HEK293 (cell line): Measurements from ENCODE around the gene CFAP46.

Experiments
- CTCF ChIA-PET: fragments of 350-600 bp; formaldehyde crosslinking; extraction: SDS; loops from one replicate; lab custom pipeline; 2021; ENCODE audit warnings: antibody characterized with exemption; lab: Yijun Ruan, JAX
- POLR2A ChIA-PET: fragments of 300-600 bp; formaldehyde crosslinking; extraction: SDS; loops from one replicate; lab custom pipeline; 2020; ENCODE audit warnings: antibody characterized with exemption, inconsistent platforms; lab: Yijun Ruan, JAX
- H3K27ac ChIP-seq: fragments of 200-500 bp; sonication (Bioruptor generic); 2 replicates; pipeline ENCODE4 v1.5.1; 2014; ENCODE audit warnings: low read depth, low read length, control low read depth, inconsistent platforms; ENCODE audit errors: extremely low read depth
- H3K36me3 ChIP-seq, 2 experiments: fragments of 200-500 bp in 1 of 2; sonication (Bioruptor generic) in 1 of 2; 1 replicate in 1 of 2; 2 replicates in 1 of 2; pipeline ENCODE4 v1.5.1; 2014 to 2017; ENCODE audit warnings: inconsistent platforms in 2 of 2, low read length in 2 of 2; ENCODE audit not compliant: control insufficient read depth in 2 of 2, insufficient read depth in 1 of 2
- H3K4me1 ChIP-seq: fragments of 200-500 bp; sonication (Bioruptor generic); 2 replicates; pipeline ENCODE4 v1.5.1; 2014; ENCODE audit warnings: mild to moderate bottlenecking, low read length, inconsistent platforms; ENCODE audit not compliant: control insufficient read depth, insufficient read depth
- H3K4me3 ChIP-seq: 2 replicates; pipeline ENCODE4 v1.5.1; 2011; ENCODE audit warnings: low read depth, mild to moderate bottlenecking, control low read depth, low read length, moderate library complexity
- H3K9me3 ChIP-seq: fragments of 200-500 bp; sonication (Bioruptor generic); 2 replicates; pipeline ENCODE4 v1.5.1; 2014; ENCODE audit warnings: low read depth, low read length, inconsistent platforms; ENCODE audit not compliant: control insufficient read depth, insufficient read depth
- CTCF ChIP-seq: fragments of 450-650 bp; formaldehyde crosslinking; IDR thresholded peaks from 2 replicates; pipeline ENCODE4 v1.5.1; 2016; ENCODE audit warnings: missing biosample characterization, missing genetic modification characterization
- KLF8 ChIP-seq: fragments of 450-650 bp; formaldehyde crosslinking; IDR thresholded peaks from 2 replicates; pipeline ENCODE4 v1.5.1; 2016; ENCODE audit warnings: missing biosample characterization, missing genetic modification characterization
- SALL2 ChIP-seq: fragments of 450-650 bp; formaldehyde crosslinking; IDR thresholded peaks from 2 replicates; pipeline ENCODE4 v1.5.0; 2017; ENCODE audit warnings: missing biosample characterization, mild to moderate bottlenecking, missing genetic modification characterization, borderline replicate concordance
- SETDB1 ChIP-seq: IDR thresholded peaks from one replicate; pipeline ENCODE4 v1.6.1; 2017; ENCODE audit warnings: mild to moderate bottlenecking, low read length, moderate library complexity, mixed read lengths; ENCODE audit not compliant: insufficient read length
- SP7 ChIP-seq: fragments of 450-650 bp; formaldehyde crosslinking; IDR thresholded peaks from 2 replicates; pipeline ENCODE4 v1.5.1; 2016; ENCODE audit warnings: missing biosample characterization, missing genetic modification characterization
- ZBTB17 ChIP-seq: fragments of 450-650 bp; formaldehyde crosslinking; IDR thresholded peaks from 2 replicates; pipeline ENCODE4 v1.5.1; 2016; ENCODE audit warnings: missing biosample characterization, missing genetic modification characterization
- ZBTB48 ChIP-seq: fragments of 450-650 bp; formaldehyde crosslinking; IDR thresholded peaks from 2 replicates; pipeline ENCODE4 v1.5.1; 2016; ENCODE audit warnings: missing biosample characterization, missing genetic modification characterization
- ZBTB6 ChIP-seq: fragments of 450-650 bp; formaldehyde crosslinking; IDR thresholded peaks from 2 replicates; pipeline ENCODE4 v1.5.1; 2017; ENCODE audit warnings: missing biosample characterization, missing genetic modification characterization
- ZNF114 ChIP-seq: fragments of 450-650 bp; formaldehyde crosslinking; IDR thresholded peaks from 2 replicates; pipeline ENCODE4 v1.5.0; 2017; ENCODE audit warnings: missing biosample characterization, missing genetic modification characterization
- ZNF155 ChIP-seq: fragments of 450-650 bp; formaldehyde crosslinking; IDR thresholded peaks from 2 replicates; pipeline ENCODE4 v1.5.1; 2016; ENCODE audit warnings: missing biosample characterization, missing genetic modification characterization
- ZNF16 ChIP-seq: fragments of 450-650 bp; formaldehyde crosslinking; IDR thresholded peaks from 2 replicates; pipeline ENCODE4 v1.5.1; 2016; ENCODE audit warnings: low read depth, missing biosample characterization, missing genetic modification characterization
- ZNF169 ChIP-seq: fragments of 450-650 bp; formaldehyde crosslinking; IDR thresholded peaks from 2 replicates; pipeline ENCODE4 v1.5.1; 2016; ENCODE audit warnings: missing biosample characterization, missing genetic modification characterization
- ZNF223 ChIP-seq: fragments of 450-650 bp; formaldehyde crosslinking; IDR thresholded peaks from 2 replicates; pipeline ENCODE4 v1.5.1; 2016; ENCODE audit warnings: missing biosample characterization, missing genetic modification characterization
- ZNF280C ChIP-seq: fragments of 450-650 bp; formaldehyde crosslinking; IDR thresholded peaks from 2 replicates; pipeline ENCODE4 v1.5.1; 2016; ENCODE audit warnings: missing biosample characterization, missing genetic modification characterization
- ZNF280D ChIP-seq: fragments of 450-650 bp; formaldehyde crosslinking; IDR thresholded peaks from 2 replicates; pipeline ENCODE4 v1.5.1; 2016; ENCODE audit warnings: missing biosample characterization, missing genetic modification characterization
- ZNF302 ChIP-seq: fragments of 450-650 bp; formaldehyde crosslinking; IDR thresholded peaks from 2 replicates; pipeline ENCODE4 v1.5.1; 2016; ENCODE audit warnings: missing biosample characterization, missing genetic modification characterization, low read depth
- ZNF433 ChIP-seq: fragments of 450-650 bp; formaldehyde crosslinking; IDR thresholded peaks from 2 replicates; pipeline ENCODE4 v1.5.1; 2016; ENCODE audit warnings: missing biosample characterization, missing genetic modification characterization, low read depth
- ZNF501 ChIP-seq: fragments of 450-650 bp; formaldehyde crosslinking; IDR thresholded peaks from 2 replicates; pipeline ENCODE4 v1.5.1; 2016; ENCODE audit warnings: missing biosample characterization, missing genetic modification characterization
- ZNF549 ChIP-seq: fragments of 450-650 bp; IDR thresholded peaks from 2 replicates; pipeline ENCODE4 v1.5.1; 2018; ENCODE audit warnings: missing biosample characterization, missing genetic modification characterization, mild to moderate bottlenecking, inconsistent platforms, moderate library complexity
- ZNF639 ChIP-seq: fragments of 450-650 bp; formaldehyde crosslinking; IDR thresholded peaks from 2 replicates; pipeline ENCODE4 v1.5.1; 2016; ENCODE audit warnings: missing biosample characterization, missing genetic modification characterization
- ZNF645 ChIP-seq: fragments of 450-650 bp; formaldehyde crosslinking; IDR thresholded peaks from 2 replicates; pipeline ENCODE4; 2016; ENCODE audit warnings: missing biosample characterization, missing genetic modification characterization
- ZNF658 ChIP-seq: fragments of 450-650 bp; formaldehyde crosslinking; IDR thresholded peaks from 2 replicates; pipeline ENCODE4; 2016; ENCODE audit warnings: missing biosample characterization, missing genetic modification characterization
- ZNF670 ChIP-seq: fragments of 450-650 bp; formaldehyde crosslinking; IDR thresholded peaks from 2 replicates; pipeline ENCODE4 v1.5.1; 2016; ENCODE audit warnings: missing biosample characterization, missing genetic modification characterization, low read depth
- ZNF707 ChIP-seq: fragments of 450-650 bp; formaldehyde crosslinking; IDR thresholded peaks from 2 replicates; pipeline ENCODE4 v1.5.1; 2016; ENCODE audit warnings: missing biosample characterization, missing genetic modification characterization
- ZNF792 ChIP-seq: fragments of 450-650 bp; formaldehyde crosslinking; IDR thresholded peaks from 2 replicates; pipeline ENCODE4 v1.5.1; 2016; ENCODE audit warnings: missing biosample characterization, missing genetic modification characterization

CFAP46 gene

GRCh38 chr10:132802694-132803320 lies 139.6 kb downstream of the CFAP46 start:
- no peak for TF ChIP-seq ZBTB6 (tag by site-specific recombination)
- no peak for TF ChIP-seq ZNF302 (tag by site-specific recombination)
- TF ChIP-seq ZNF169 (tag by site-specific recombination) = no peak
- TF ChIP-seq ZNF223 (tag by site-specific recombination) = no peak
- TF ChIP-seq ZNF433 = no peak
- TF ChIP-seq ZNF658 (tag by site-specific recombination) = no peak
- TF ChIP-seq ZNF280C (tag by site-specific recombination) = no peak
- TF ChIP-seq ZNF670 = no peak
- TF ChIP-seq ZNF114 = no peak
- no peak for TF ChIP-seq ZNF155 (tag by site-specific recombination)
- no peak for TF ChIP-seq ZNF549 (tag by site-specific recombination)
- no peak for TF ChIP-seq ZNF645 (tag by site-specific recombination)
- no peak for TF ChIP-seq ZNF792 (tag by site-specific recombination)
- no peak for TF ChIP-seq CTCF (tag by site-specific recombination)
- no peak for TF ChIP-seq ZBTB48
- no peak for TF ChIP-seq SALL2 (tag by site-specific recombination)

GRCh38 chr10:132802048-132802447 lies 140.3 kb downstream of the CFAP46 start:
- no peaks in the 10 kb centered on the region for H3K4me1 ChIP-seq
- no peaks in the 10 kb centered on the region; the same call in 1 of the 2 replicates for H3K9me3 ChIP-seq
- no peak overlapping the region for H3K27ac ChIP-seq
- POLR2A ChIA-PET = interaction anchor here (0.6 kb wide), 1 partner anchor 497 kb away, joined by 3 read pairs; no protein-coding TSS in a partner anchor
- H3K4me3 ChIP-seq = no peak overlapping the region
- H3K36me3 ChIP-seq = no peaks in the 10 kb centered on the region
- CTCF ChIA-PET = interaction anchor here (0.6 to 1.6 kb wide), 2 partner anchors 14 to 146 kb away, joined by 3 read pairs; no protein-coding TSS in a partner anchor
- TF ChIP-seq SP7 = 0 out of 2 replicates have a peak, but pooled peaks have one; percentile 24
- peak; percentile 56 for TF ChIP-seq SETDB1
- no peak for TF ChIP-seq ZBTB17 (tag by site-specific recombination)
- TF ChIP-seq ZNF114 = no peak
- TF ChIP-seq ZNF16 (tag by site-specific recombination) = no peak
- TF ChIP-seq ZNF707 (tag by site-specific recombination) = no peak
- no peak for TF ChIP-seq ZNF501 (tag by site-specific recombination)
- TF ChIP-seq ZNF639 (tag by site-specific recombination) = 0 out of 2 replicates have a peak, but pooled peaks have one; percentile 29
- peak; percentile 55 for TF ChIP-seq KLF8 (tag by site-specific recombination)
- TF ChIP-seq ZNF280D (tag by site-specific recombination) = peak; percentile 98

More at GRCh38 chr10:132802694-132803320, 139.6 kb downstream of the CFAP46 start:
- Histone ChIP-seq H3K36me3 (no peaks in the 10 kb centered on the region), H3K27ac (no peak overlapping the region), H3K4me1 (no peaks in the 10 kb centered on the region), H3K9me3 (no peaks in the 10 kb centered on the region; the same call in 1 of the 2 replicates), H3K4me3 (no peak overlapping the region)
- ChIA-PET CTCF (interaction anchor here (0.5 to 1.6 kb wide), 5 partner anchors 12 to 147 kb away, joined by 3 to 4 read pairs (median 3); no protein-coding TSS in a partner anchor), POLR2A (interaction anchor here (0.6 kb wide), 1 partner anchor 498 kb away, joined by 3 read pairs; no protein-coding TSS in a partner anchor)
